Measurements from ENCODE around the gene OCA2.

Gene OCA2

GRCh38 chr15:27845535-27846369, 253.4 kb downstream of the OCA2 start:
- DNase-seq (ENCODE audit: low read depth): no peak

GRCh38 chr15:27844018-27844666, 255.0 kb downstream of the OCA2 start:
- DNase-seq (ENCODE audit: low read depth): no peak

GRCh38 chr15:27843146-27843545, 256.0 kb downstream of the OCA2 start:
- no peak for DNase-seq (ENCODE audit: low read depth)

- no peak for DNase-seq (ENCODE audit: low read depth)
These were observed 256.6 kb downstream of the OCA2 start for GRCh38 chr15:27842526-27842925.

GRCh38 chr15:27835233-27835939, 263.7 kb downstream of the OCA2 start:
- no peak for DNase-seq (ENCODE audit: low read depth)

GRCh38 chr15:27834684-27835083, 264.4 kb downstream of the OCA2 start:
- DNase-seq (ENCODE audit: low read depth): no peak

GRCh38 chr15:27833974-27834373, 265.1 kb downstream of the OCA2 start:
- DNase-seq (ENCODE audit: low read depth): no peak

- no peak for DNase-seq (ENCODE audit: low read depth)
These were observed 265.9 kb downstream of the OCA2 start for GRCh38 chr15:27833178-27833577.

GRCh38 chr15:27832237-27832596, 266.9 kb downstream of the OCA2 start:
- no peak for DNase-seq (ENCODE audit: low read depth)

GRCh38 chr15:27831384-27832236, 267.5 kb downstream of the OCA2 start:
- DNase-seq (ENCODE audit: low read depth): no peak

GRCh38 chr15:27828746-27829145, 270.4 kb downstream of the OCA2 start:
- no peak for DNase-seq (ENCODE audit: low read depth)

DNA sequence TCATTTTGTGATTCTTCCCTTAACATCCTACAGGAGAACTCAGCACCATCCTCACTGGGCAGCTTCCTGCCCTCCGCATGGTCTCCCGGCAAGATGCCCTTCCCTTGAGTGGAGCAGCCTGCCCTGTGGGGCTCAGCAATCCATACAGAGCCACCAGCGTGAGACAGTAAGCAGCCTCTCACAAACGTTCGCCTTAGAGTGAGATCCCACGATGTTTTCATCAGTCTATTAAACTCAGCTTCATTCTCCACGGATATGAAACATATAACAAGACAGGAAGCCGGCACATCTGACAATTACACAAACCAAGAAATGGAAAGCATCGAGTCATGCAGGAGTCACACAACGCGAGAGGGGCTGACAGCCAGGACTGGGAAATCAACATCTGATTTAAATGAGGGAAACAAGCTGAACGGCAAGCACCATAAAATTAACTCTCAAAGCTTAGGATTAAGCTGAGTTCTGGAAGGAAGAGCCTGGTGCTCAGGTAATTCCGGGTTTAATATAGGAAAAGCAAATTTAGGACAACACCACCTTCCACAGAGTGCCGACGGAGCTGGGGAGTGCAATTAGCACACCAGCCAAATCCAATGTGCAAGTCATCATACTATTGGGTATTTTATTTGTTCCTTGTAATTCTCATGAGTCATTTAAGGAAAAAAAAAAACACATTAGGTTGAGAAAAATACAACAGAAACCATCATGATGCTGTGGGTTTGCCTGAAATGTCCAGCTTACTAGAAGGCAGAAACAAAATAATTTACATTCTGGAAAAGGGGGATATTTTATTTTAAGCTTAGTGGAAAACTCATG, 272.0 kb downstream of the OCA2 start:
- DNase-seq (ENCODE audit: low read depth): no peak

GRCh38 chr15:27826411-27826810, 272.7 kb downstream of the OCA2 start:
- no peak for DNase-seq (ENCODE audit: low read depth)

- DNase-seq (ENCODE audit: low read depth): no peak
These were observed 274.2 kb downstream of the OCA2 start for GRCh38 chr15:27824841-27825422.

DNA sequence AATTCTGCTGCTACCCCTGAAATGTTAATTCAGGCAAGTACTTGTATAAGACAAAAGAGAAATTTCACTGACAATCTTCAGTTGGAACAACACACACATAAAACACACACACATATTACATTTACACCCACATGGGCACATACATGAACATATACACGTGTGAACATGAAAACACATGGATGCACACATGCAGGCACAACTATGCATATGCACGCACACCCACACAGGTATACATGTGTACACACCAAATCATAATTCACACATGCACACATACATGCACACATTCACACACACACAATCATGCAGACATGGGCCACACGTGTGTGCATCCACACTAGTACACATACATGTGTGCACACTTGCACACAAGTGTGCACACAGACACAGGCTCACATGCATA, 277.8 kb downstream of the OCA2 start:
- no peak for DNase-seq (ENCODE audit: low read depth)

GRCh38 chr15:27820722-27821121, 278.4 kb downstream of the OCA2 start:
- no peak for DNase-seq (ENCODE audit: low read depth)

GRCh38 chr15:27820232-27820631, 278.9 kb downstream of the OCA2 start:
- DNase-seq (ENCODE audit: low read depth): no peak

- DNase-seq (ENCODE audit: low read depth): no peak
These were observed 281.9 kb downstream of the OCA2 start for GRCh38 chr15:27817258-27817657.

DNA sequence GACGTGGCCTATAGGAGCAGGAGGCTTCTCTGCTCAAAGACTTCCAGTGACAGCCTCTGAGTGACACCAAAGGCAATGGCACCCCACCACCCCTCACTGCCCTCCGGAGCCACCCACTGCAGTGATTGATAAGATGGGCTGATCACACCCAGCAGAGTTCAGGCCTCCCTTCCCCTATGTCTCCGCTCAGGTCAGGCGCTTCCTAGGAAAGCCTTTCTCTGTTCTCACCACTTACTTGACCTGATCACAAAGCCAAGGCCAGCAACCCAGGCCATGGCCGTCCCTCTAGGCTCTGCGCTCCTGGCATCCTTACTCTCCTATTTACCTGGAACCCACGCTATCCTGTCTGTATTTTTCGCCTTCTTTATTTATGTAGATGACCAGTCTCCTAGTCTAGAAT, 282.3 kb downstream of the OCA2 start:
- no peak for DNase-seq (ENCODE audit: low read depth)

DNA sequence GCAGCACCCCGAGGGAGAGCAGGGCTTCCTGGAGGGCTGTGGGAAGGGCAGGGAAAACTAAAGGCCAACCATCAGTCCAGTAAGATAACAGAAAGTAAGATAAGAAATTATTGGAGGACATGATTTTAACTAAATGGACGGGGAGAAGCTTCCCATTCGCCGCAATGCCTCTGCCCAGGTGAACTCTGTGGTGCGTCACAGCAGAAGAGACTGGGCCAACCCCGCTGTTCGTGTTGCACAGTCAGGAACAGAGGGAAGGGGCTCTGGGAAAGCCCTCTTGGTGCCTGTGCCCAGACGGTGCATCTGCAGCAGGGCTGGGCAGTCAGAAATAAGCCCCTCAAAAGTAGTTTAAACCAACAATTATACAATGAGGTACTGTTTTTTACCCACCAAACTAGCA, 284.1 kb downstream of the OCA2 start:
- DNase-seq (ENCODE audit: low read depth): no peak

- no peak for DNase-seq (ENCODE audit: low read depth)
These were observed 286.0 kb downstream of the OCA2 start for GRCh38 chr15:27813139-27813538.

Data from stimulated activated CD8-positive, alpha-beta memory T cell treated with anti-CD3 and anti-CD28 coated beads, Interleukin-15, amount 100 ng/mL, for 24 hours (primary cell).